Endothelial cell of umbilical vein (primary cell): ENCODE measurements around the gene TGM1. TPM values are rescaled to one million over a fixed set of nuclear protein-coding genes. Genes with fewer than 3 reads are reported as not detected.
"Not testable (repeated sequence)": the region's sequence is repeated elsewhere in the genome, so short reads cannot be mapped to it uniquely, and the experiment has no call there.

Experiments used
- BruUV-seq: library from RNA; stranded (reverse); fragments of 400-500 nt; replicated peaks from 2 replicates; lab custom pipeline; 2021; lab: Mats Ljungman, UMichigan
- CTCF ChIA-PET: fragments of 300-600, 350-600 bp; sonication (Branson Sonifier 250); formaldehyde crosslinking; loops from one replicate; lab custom pipeline; 2021; ENCODE audit warnings: antibody characterized with exemption, inconsistent platforms; lab: Charles Lee
- POLR2A ChIA-PET: fragments of 300-600, 350-600 bp; sonication (Branson Sonifier 250); formaldehyde crosslinking; loops from one replicate; lab custom pipeline; 2021; ENCODE audit warnings: antibody characterized with exemption, inconsistent platforms; lab: Charles Lee
- DNase-seq: peaks from one replicate; pipeline ENCODE4 v3.0.0-alpha.2; 2011; ENCODE audit warnings: low read depth, low spot score
- FAIRE-seq: peaks from 2 replicates; lab custom pipeline; 2011; peaks lifted over from hg19 to GRCh38; lab: Jason Lieb, UNC
- H2AFZ ChIP-seq: 2 replicates; pipeline ENCODE4 v1.6.0; 2012; ENCODE audit warnings: low read depth, low read length, control low read depth, inconsistent platforms
- H3K27ac ChIP-seq: 2 replicates; pipeline ENCODE4 v1.5.1; 2011; ENCODE audit warnings: low read depth, mild to moderate bottlenecking, control low read depth, low read length, moderate library complexity; ENCODE audit not compliant: insufficient read depth
- H3K27me3 ChIP-seq, 2 experiments: 2 replicates each; pipeline versions ENCODE4 v1.6.0 to v1.6.1; 2011; ENCODE audit warnings: low read length in 2 of 2, mixed read lengths in 1 of 2; ENCODE audit not compliant: control insufficient read depth in 2 of 2, insufficient read depth in 2 of 2
- H3K36me3 ChIP-seq, 2 experiments: 2 replicates in 1 of 2; 3 replicates in 1 of 2; pipeline ENCODE4 v1.5.1; 2011; ENCODE audit warnings: low read length in 2 of 2, mild to moderate bottlenecking in 1 of 2, moderate library complexity in 1 of 2; ENCODE audit not compliant: control insufficient read depth in 2 of 2, insufficient read depth in 2 of 2; ENCODE audit errors: extremely low read depth in 1 of 2
- H3K4me1 ChIP-seq: 3 replicates; pipeline ENCODE4 v1.5.1; 2011; ENCODE audit warnings: mild to moderate bottlenecking, low read length; ENCODE audit not compliant: control insufficient read depth, insufficient read depth; ENCODE audit errors: extremely low read depth
- H3K4me2 ChIP-seq: 2 replicates; pipeline ENCODE4 v1.6.1; 2011; ENCODE audit warnings: low read length, control low read depth, mixed read lengths; ENCODE audit not compliant: insufficient read depth
- H3K4me3 ChIP-seq, 3 experiments: fragments of 200-600 bp in 1 of 3; sonication (generic), shearing (Covaris generic) in 1 of 3; replicated peaks in 1 of 3; 2 replicates each; pipeline ENCODE4 v1.5.1; 2011 to 2016; ENCODE audit warnings: control low read depth in 3 of 3, low read length in 3 of 3, mild to moderate bottlenecking in 2 of 3, inconsistent platforms in 1 of 3, low read depth in 1 of 3, moderate library complexity in 1 of 3; ENCODE audit not compliant: insufficient read depth in 1 of 3
- H3K79me2 ChIP-seq: 2 replicates; pipeline ENCODE4 v1.6.0; 2012; ENCODE audit warnings: low read length, inconsistent platforms; ENCODE audit not compliant: control insufficient read depth, insufficient read depth
- H3K9ac ChIP-seq: replicated peaks from 2 replicates; pipeline ENCODE3; 2011; ENCODE audit warnings: low read length, control low read depth; ENCODE audit not compliant: insufficient read depth; ENCODE audit errors: extremely low read depth
- H3K9me1 ChIP-seq: replicated peaks from 3 replicates; pipeline ENCODE4 v1.6.0; 2011; ENCODE audit warnings: mild to moderate bottlenecking, low read length; ENCODE audit not compliant: control insufficient read depth, insufficient read depth; ENCODE audit errors: extremely low read depth
- H3K9me3 ChIP-seq: replicated peaks from 2 replicates; pipeline ENCODE4 v1.5.1; 2012; ENCODE audit warnings: low read length, inconsistent platforms; ENCODE audit not compliant: control insufficient read depth, insufficient read depth
- H4K20me1 ChIP-seq: replicated peaks from 2 replicates; pipeline ENCODE3; 2011; ENCODE audit warnings: mild to moderate bottlenecking, low read length; ENCODE audit not compliant: control insufficient read depth, insufficient read depth; ENCODE audit errors: extremely low read depth
- CTCF ChIP-seq, 2 donors: IDR thresholded peaks; 1 replicate in 1 of 2; 2 replicates in 1 of 2; pipeline ENCODE4 v1.5.1; 2011; ENCODE audit warnings: low read length in 2 of 2, mild to moderate bottlenecking in 2 of 2, moderate library complexity in 2 of 2, control low read depth in 1 of 2, inconsistent platforms in 1 of 2, low read depth in 1 of 2; ENCODE audit not compliant: insufficient read depth in 1 of 2; ENCODE audit errors: extremely low read depth in 1 of 2
- FOS ChIP-seq: IDR thresholded peaks from 2 replicates; pipeline ENCODE4 v1.6.1; 2011; ENCODE audit warnings: mild to moderate bottlenecking, low read length, moderate library complexity, borderline replicate concordance; ENCODE audit not compliant: insufficient read depth
- POLR2A ChIP-seq: IDR thresholded peaks from 2 replicates; pipeline ENCODE4 v1.6.1; 2012; ENCODE audit warnings: low read depth, mild to moderate bottlenecking, control low read depth, low read length
- POLR2AphosphoS5 ChIP-seq: IDR thresholded peaks from 2 replicates; pipeline ENCODE4 v1.6.1; 2012; ENCODE audit warnings: low read depth, mild to moderate bottlenecking, control low read depth, low read length, moderate library complexity; ENCODE audit not compliant: insufficient read depth
- dilution Hi-C: fragments of 300-500 bp; cut with MboI; formaldehyde crosslinking; loops from one replicate; pipeline ENCODE4 v1.15.0; 2019; ENCODE audit warnings: low sequenced_read_pairs; ENCODE audit not compliant: extremely low pct_ligation_motif_present
- intact Hi-C: fragments of 100-400 bp; cut with micrococcal nuclease; formaldehyde crosslinking; loops from one replicate; pipeline ENCODE4 v1.10.0; 2022
- polyA plus RNA-seq, 4 experiments: library from polyadenylated mRNA; depleted of rRNA in 3 of 4; stranded (reverse) in 3 of 4; unstranded in 1 of 4; fragments of >200 nt; gene quantifications; 2 replicates each; pipeline versions ENCODE4 v1.2.1 to v1.2.3, GENCODE V29; 2011 to 2012; ENCODE audit warnings: missing spikeins in 1 of 4
- total RNA-seq: library from RNA; stranded (reverse); gene quantifications from 2 replicates; pipeline ENCODE4 v1.2.3, GENCODE V29; 2021

TGM1 gene
- total and polyA plus RNA-seq, 2 donors (not counting 3 experiments of a cell fraction or from before 2014, with no cell fraction given): 1.0 to 3.4 TPM

DNA sequence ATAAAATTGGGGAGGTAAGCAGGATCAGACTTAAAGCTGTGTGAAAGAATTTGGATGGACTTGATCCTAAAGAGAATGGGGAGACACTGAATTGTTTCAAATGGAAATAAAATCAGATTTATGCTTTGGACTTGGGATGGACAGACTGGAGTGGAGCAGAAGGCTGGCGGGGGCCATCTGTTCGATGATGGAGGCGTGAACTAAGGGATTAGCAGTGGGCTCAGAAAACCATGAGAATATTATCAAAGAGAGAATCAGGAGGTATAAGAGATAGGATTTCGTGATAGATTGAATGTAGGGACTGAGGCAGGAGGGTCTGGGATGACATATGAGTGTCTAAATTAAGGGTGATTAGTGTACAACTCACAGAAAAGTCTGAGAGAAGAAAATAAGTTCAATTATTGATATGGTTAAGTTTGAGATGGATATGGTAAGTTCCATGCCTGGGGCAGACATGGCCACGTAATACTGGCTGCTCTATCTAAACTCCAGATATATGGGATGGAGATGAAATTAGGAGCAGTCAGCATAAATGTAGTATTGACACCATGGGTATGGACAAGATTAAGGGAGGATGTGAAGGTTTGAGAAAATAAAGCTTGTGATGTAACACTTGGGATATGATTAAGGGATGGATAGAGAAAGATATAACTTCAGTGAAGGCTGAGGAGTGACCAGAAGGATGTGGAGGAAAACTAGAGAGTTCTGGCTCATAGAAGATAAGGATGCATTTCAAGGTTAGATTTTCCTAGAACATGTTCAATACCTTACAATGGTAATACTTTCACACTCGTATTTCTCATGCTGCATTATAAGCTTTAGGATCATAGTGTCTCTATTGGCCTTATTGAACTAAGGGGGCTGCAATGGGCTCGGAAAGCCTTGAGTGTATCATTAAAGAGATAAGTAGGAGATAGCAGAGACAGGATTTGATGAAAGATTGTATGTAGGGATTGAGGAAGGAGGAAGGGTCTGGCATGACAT lies 58.5 kb downstream of the TGM1 start:
- H3K4me3 ChIP-seq: no peak overlapping the region

GRCh38 chr14:24203249-24203886 lies 59.6 kb downstream of the TGM1 start:
- FAIRE-seq, H2AFZ ChIP-seq, H3K9me1 ChIP-seq: not testable (repeated sequence)

More for the DNA sequence above, 58.5 kb downstream of the TGM1 start:
- Histone ChIP-seq H3K4me1 (no peaks in the 10 kb centered on the region), H3K9me1 (no peaks in the 10 kb centered on the region), H3K9ac (no peak overlapping the region), H3K9me3 (no peaks in the 10 kb centered on the region), H3K27ac (no peak overlapping the region), H3K79me2 (no peaks in the 10 kb centered on the region), H3K4me2 (no peak overlapping the region), H2AFZ (no peak overlapping the region), H4K20me1 (no peaks in the 10 kb centered on the region), H3K27me3 (no peaks in the 10 kb centered on the region), H3K36me3 (peaks cover 6 to 22% of the 10 kb centered on the region in 2 experiments)
- dilution Hi-C loops (no loop called here), intact Hi-C loops (no loop called here)
- ChIA-PET CTCF (no interaction called here), POLR2A (no interaction called here)
- no TSS peak for BruUV-seq
- DNase-seq: no peak
- no peak for TF ChIP-seq CTCF (IDR thresholded peaks at IDR 0.05; ENCODE audit: extremely low read depth in 1 of 2, insufficient read depth in 1 of 2, low read depth in 1 of 2, low read length in 2 of 2)
- no peak for TF ChIP-seq POLR2A
- TF ChIP-seq POLR2AphosphoS5: no peak
- TF ChIP-seq FOS: no peak
- no peak for FAIRE-seq

DNA sequence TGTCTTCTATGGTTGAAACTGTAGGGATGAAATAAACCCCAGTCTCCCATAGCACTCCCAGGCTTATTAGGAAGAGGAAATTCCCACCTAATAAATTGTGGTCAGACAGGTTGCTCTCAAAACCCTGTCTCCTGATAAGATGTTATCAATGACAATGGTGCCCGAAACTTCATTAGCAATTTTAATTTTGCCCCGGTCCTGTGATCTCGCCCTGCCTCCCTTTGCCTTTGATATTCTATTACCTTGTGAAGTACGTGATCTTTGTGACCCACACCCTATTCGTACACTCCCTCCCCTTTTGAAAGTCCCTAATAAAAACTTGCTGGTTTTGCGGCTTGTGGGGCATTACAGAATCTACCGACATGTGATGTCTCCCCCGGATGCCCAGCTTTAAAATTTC lies 60.4 kb downstream of the TGM1 start:
- FAIRE-seq, DNase-seq, BruUV-seq, H3K9me1 ChIP-seq, H3K27me3 ChIP-seq, H3K9me3 ChIP-seq, H3K4me1 ChIP-seq, H4K20me1 ChIP-seq, dilution Hi-C loops, intact Hi-C loops, H3K4me2 ChIP-seq, H3K79me2 ChIP-seq, H3K9ac ChIP-seq, H3K4me3 ChIP-seq, H3K27ac ChIP-seq, POLR2A ChIA-PET, H2AFZ ChIP-seq: not testable (repeated sequence)
- CTCF ChIA-PET: interaction anchor here (0.8 kb wide), 1 partner anchor 11 kb away, joined by 3 read pairs; no protein-coding TSS in a partner anchor
- peaks cover 6 to 20% of the 10 kb centered on the region in 2 experiments for H3K36me3 ChIP-seq

More at GRCh38 chr14:24203249-24203886, 59.6 kb downstream of the TGM1 start:
- H3K27ac ChIP-seq, intact Hi-C loops, H3K4me1 ChIP-seq, dilution Hi-C loops, H3K9me3 ChIP-seq, H3K4me3 ChIP-seq, H3K4me2 ChIP-seq, DNase-seq, BruUV-seq, H3K27me3 ChIP-seq, H4K20me1 ChIP-seq, H3K79me2 ChIP-seq, H3K9ac ChIP-seq: not testable (repeated sequence)
- CTCF ChIA-PET: interaction anchor here (0.8 kb wide), 1 partner anchor 12 kb away, joined by 3 read pairs; no protein-coding TSS in a partner anchor
- peaks cover 6 to 22% of the 10 kb centered on the region in 2 experiments for H3K36me3 ChIP-seq
- POLR2A ChIA-PET: interaction anchor here (0.7 kb wide), 1 partner anchor 1275 kb away, joined by 4 read pairs; no protein-coding TSS in a partner anchor
